HUDEP-2 (cell line): ENCODE measurements around the gene SEC22C.
"Not testable (repeated sequence)": the region's sequence is repeated elsewhere in the genome, so short reads cannot be mapped to it uniquely, and the experiment has no call there.

Source experiments
- DNase-seq, 76 experiments: peaks; one replicate each; lab custom pipeline; 2025; ENCODE audit not compliant: unreplicated experiment in 76 of 76; lab: John Stamatoyannopoulos, UW

Gene SEC22C

GRCh38 chr3:42582474-42583070 lies 805 bp upstream of the SEC22C start:
- DNase-seq, result no peak

GRCh38 chr3:42581400-42581708 lies 413 bp downstream of the SEC22C start:
- DNase-seq, result no peak

GRCh38 chr3:42579346-42579745 lies 2.4 kb downstream of the SEC22C start:
- not testable (repeated sequence) for DNase-seq

- DNase-seq, result no peak
These were observed 3.7 kb downstream of the SEC22C start for GRCh38 chr3:42578054-42578453.

- DNase-seq, result no peak
These were observed 6.5 kb downstream of the SEC22C start for GRCh38 chr3:42575137-42575741.

- DNase-seq, result peak in 37 of 76 experiments; percentile 2 to 48 (median 19)
These were observed 9.5 kb downstream of the SEC22C start for GRCh38 chr3:42572278-42572677.

- DNase-seq, result no peak
These were observed 12.1 kb downstream of the SEC22C start for GRCh38 chr3:42569593-42570142.

- DNase-seq, result peak in 3 of 76 experiments; percentile 5 to 15 (median 10)
These were observed 19.5 kb downstream of the SEC22C start for GRCh38 chr3:42562047-42562907.

GRCh38 chr3:42557854-42558253 lies 23.9 kb downstream of the SEC22C start:
- DNase-seq, result peak in 2 of 76 experiments; percentile 3 to 13

- DNase-seq, result not testable (repeated sequence)
These were observed 24.9 kb downstream of the SEC22C start for GRCh38 chr3:42556817-42557216.

- DNase-seq, result no peak
These were observed 25.6 kb downstream of the SEC22C start for GRCh38 chr3:42556089-42556632.

GRCh38 chr3:42552830-42553229 lies 28.9 kb downstream of the SEC22C start:
- DNase-seq, result no peak

GRCh38 chr3:42550250-42550649 lies 31.5 kb downstream of the SEC22C start:
- no peak for DNase-seq

GRCh38 chr3:42549131-42549530 lies 32.6 kb downstream of the SEC22C start:
- DNase-seq, result no peak

GRCh38 chr3:42547401-42547945 lies 34.3 kb downstream of the SEC22C start:
- DNase-seq, result peak in 52 of 76 experiments; percentile 2 to 67 (median 38)

- no peak for DNase-seq
These were observed 35.0 kb downstream of the SEC22C start for GRCh38 chr3:42546691-42547213.

- DNase-seq, result no peak
These were observed 36.4 kb downstream of the SEC22C start for GRCh38 chr3:42545284-42545900.

GRCh38 chr3:42544492-42545283 lies 37.1 kb downstream of the SEC22C start:
- DNase-seq, result no peak

GRCh38 chr3:42541079-42541478 lies 40.7 kb downstream of the SEC22C start:
- no peak for DNase-seq
